ENCODE results near the gene RNU6-1. TPM values are rescaled to one million over a fixed set of nuclear protein-coding genes. Genes with fewer than 3 reads are reported as not detected.
A peak's percentile ranks its signal among the peaks of the same experiment; 100 is the strongest.

Gene RNU6-1
- polyA plus RNA-seq, 3 donors, result not detected

DNA sequence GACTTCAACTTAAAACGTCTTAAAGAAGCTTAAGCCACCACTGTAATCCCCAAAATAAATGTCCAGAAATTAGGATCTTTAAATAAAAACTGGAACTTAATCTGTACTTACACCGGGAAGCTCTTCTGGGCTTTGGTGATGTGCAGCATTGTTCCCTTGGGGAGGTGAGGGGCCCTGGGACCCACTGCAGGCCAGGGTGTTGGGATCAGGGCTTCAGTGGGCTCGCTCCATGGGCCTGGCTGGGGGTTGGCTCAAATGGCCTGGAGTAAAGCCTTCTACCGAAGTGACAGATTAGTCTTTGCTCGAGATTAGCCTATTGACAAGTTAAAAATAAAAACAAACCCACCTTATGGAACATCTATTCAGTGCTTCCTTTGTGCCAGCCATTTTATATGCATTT lies 6.1 kb upstream of the RNU6-1 start:
- TF ChIP-seq, protein P1, sequence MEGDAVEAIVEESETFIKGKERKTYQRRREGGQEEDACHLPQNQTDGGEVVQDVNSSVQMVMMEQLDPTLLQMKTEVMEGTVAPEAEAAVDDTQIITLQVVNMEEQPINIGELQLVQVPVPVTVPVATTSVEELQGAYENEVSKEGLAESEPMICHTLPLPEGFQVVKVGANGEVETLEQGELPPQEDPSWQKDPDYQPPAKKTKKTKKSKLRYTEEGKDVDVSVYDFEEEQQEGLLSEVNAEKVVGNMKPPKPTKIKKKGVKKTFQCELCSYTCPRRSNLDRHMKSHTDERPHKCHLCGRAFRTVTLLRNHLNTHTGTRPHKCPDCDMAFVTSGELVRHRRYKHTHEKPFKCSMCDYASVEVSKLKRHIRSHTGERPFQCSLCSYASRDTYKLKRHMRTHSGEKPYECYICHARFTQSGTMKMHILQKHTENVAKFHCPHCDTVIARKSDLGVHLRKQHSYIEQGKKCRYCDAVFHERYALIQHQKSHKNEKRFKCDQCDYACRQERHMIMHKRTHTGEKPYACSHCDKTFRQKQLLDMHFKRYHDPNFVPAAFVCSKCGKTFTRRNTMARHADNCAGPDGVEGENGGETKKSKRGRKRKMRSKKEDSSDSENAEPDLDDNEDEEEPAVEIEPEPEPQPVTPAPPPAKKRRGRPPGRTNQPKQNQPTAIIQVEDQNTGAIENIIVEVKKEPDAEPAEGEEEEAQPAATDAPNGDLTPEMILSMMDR (IDR thresholded peaks at IDR 0.05), result no peak
- no peak overlapping the region for H3K4me3 Mint-ChIP-seq
- no peak overlapping the region for H3K4me3 ChIP-seq (replicated peaks in 1 of 3; ENCODE audit: low read depth in 2 of 3, low read length in 3 of 3)

DNA sequence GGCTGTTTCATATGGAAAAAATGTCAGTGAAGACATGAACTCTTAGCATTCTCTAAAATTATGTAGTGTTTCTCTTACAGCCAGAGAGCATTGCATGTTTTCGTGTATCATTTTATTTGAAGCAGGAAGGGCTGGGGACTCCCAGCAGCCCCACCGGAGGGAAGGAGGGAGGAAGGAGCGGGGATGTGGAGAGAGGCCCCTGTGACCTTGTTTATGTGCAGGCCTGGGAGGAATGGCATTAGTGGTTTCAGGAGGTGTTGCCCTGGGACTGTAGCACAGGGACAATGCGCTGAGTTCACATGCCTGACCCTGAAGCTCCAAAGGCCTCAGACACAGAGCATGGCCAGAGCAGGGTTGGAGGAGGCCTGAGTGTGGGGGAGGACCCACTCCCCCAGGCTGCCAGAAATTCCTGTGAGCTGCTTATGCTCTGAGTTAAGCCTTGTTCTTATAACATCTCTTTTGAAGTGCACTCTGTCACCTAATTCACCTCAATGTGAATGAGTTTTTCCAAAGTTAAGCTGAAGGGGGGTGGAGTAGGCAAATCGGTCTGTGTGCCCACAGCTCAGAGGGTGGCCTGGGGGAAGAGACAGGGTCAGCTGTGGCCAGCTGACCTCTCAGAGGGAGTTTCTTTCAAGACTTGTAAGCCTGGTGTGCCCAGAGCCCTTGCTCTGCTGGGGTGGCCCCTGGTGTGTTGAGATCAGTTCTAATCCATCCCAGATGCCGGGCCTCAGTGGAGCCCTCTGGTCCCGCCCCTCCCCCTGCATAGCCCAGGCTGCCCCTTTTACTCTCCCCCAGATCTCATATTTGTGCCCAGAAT lies 3.9 kb upstream of the RNU6-1 start:
- Histone ChIP-seq H3K27me3 (ENCODE audit: control insufficient read depth in 2 of 2, insufficient read depth in 2 of 2, low read length in 2 of 2) (no peaks in the 10 kb centered on the region), H3K4me3 (replicated peaks in 1 of 3; ENCODE audit: low read depth in 2 of 3, low read length in 3 of 3) (no peak overlapping the region), H3K4me1 (ENCODE audit: control insufficient read depth in 1 of 2, insufficient read depth in 2 of 2, low read length in 2 of 2) (peaks cover 13 to 22% of the 10 kb centered on the region in 2 donors), H3K9me3 (replicated peaks in 1 of 2; ENCODE audit: control insufficient read depth in 1 of 2, insufficient read depth in 1 of 2, low read length in 2 of 2) (no peaks in the 10 kb centered on the region), H3K9ac (ENCODE audit: insufficient read depth, low read length, poor library complexity, severe bottlenecking) (no peak overlapping the region), H3K36me3 (replicated peaks in 1 of 2; ENCODE audit: control insufficient read depth in 1 of 2, insufficient read depth in 2 of 2, low read length in 2 of 2) (no peaks in the 10 kb centered on the region), H3K4me2 (replicated peaks; ENCODE audit: extremely low read depth, low read length, poor library complexity, severe bottlenecking) (no peak overlapping the region), H3K79me2 (ENCODE audit: insufficient read depth, low read length) (no peaks in the 10 kb centered on the region), H2AFZ (ENCODE audit: insufficient read depth, low read depth, low read length, poor library complexity, severe bottlenecking) (no peak overlapping the region), H3K27ac (ENCODE audit: low read depth in 1 of 2, low read length in 2 of 2) (no peak overlapping the region), H4K20me1 (ENCODE audit: insufficient read depth, low read length) (no peaks in the 10 kb centered on the region)
- H3K27ac Mint-ChIP-seq, result peak overlapping the region in 1 of 7 donors; percentile 3
- H3K36me3 Mint-ChIP-seq, result peaks cover 0 to 2% of the 10 kb centered on the region in 2 donors
- WGBS (ENCODE audit: insufficient coverage), result 74% methylated on average over 3 of the region's 7 CpGs
- H3K4me3 Mint-ChIP-seq, result no peak overlapping the region
- H3K9me3 Mint-ChIP-seq, result peaks cover 0 to 2% (median 0%) of the 10 kb centered on the region in 7 donors
- TF ChIP-seq, protein P1 (IDR thresholded peaks at IDR 0.05), result no peak
- intact Hi-C loops (cut with micrococcal nuclease), result no loop called here
- H3K4me1 Mint-ChIP-seq, result peaks cover 21% of the 10 kb centered on the region
- DNase-seq, result no peak
- peaks cover 0 to 3% (median 3%) of the 10 kb centered on the region in 3 donors for H3K27me3 Mint-ChIP-seq (ENCODE audit: low read depth in 3 of 3)

More for the DNA sequence above, 6.1 kb upstream of the RNU6-1 start:
- Histone ChIP-seq H3K79me2 (ENCODE audit: insufficient read depth, low read length) (no peaks in the 10 kb centered on the region), H4K20me1 (ENCODE audit: insufficient read depth, low read length) (no peaks in the 10 kb centered on the region), H3K27me3 (ENCODE audit: control insufficient read depth in 2 of 2, insufficient read depth in 2 of 2, low read length in 2 of 2) (no peaks in the 10 kb centered on the region), H2AFZ (ENCODE audit: insufficient read depth, low read depth, low read length, poor library complexity, severe bottlenecking) (no peak overlapping the region), H3K9ac (ENCODE audit: insufficient read depth, low read length, poor library complexity, severe bottlenecking) (no peak overlapping the region), H3K36me3 (replicated peaks in 1 of 2; ENCODE audit: control insufficient read depth in 1 of 2, insufficient read depth in 2 of 2, low read length in 2 of 2) (no peaks in the 10 kb centered on the region), H3K27ac (ENCODE audit: low read depth in 1 of 2, low read length in 2 of 2) (no peak overlapping the region), H3K4me1 (ENCODE audit: control insufficient read depth in 1 of 2, insufficient read depth in 2 of 2, low read length in 2 of 2) (peaks cover 18 to 24% of the 10 kb centered on the region in 2 donors), H3K4me2 (replicated peaks; ENCODE audit: extremely low read depth, low read length, poor library complexity, severe bottlenecking) (no peak overlapping the region), H3K9me3 (replicated peaks in 1 of 2; ENCODE audit: control insufficient read depth in 1 of 2, insufficient read depth in 1 of 2, low read length in 2 of 2) (peaks cover 0 to 4% of the 10 kb centered on the region in 2 donors)
- no peak for DNase-seq
- Mint-ChIP-seq H3K4me1 (peaks cover 27% of the 10 kb centered on the region), H3K27ac (no peak overlapping the region), H3K9me3 (peaks cover 0 to 7% (median 3%) of the 10 kb centered on the region in 7 donors), H3K36me3 (peaks cover 2% of the 10 kb centered on the region in 2 donors), H3K27me3 (ENCODE audit: low read depth in 3 of 3) (peaks cover 0 to 3% (median 3%) of the 10 kb centered on the region in 3 donors)
- intact Hi-C loops (cut with micrococcal nuclease), result no loop called here
- 97% methylated on average over 4 of the region's 5 CpGs for WGBS (ENCODE audit: insufficient coverage)

Data from CD14-positive monocyte (primary cell).